HG02938 (cell line): ENCODE results near the gene DBP.

Experiments used
- ATAC-seq: cut with Tn5 transposase; IDR thresholded peaks from one replicate; pipeline ENCODE4 v1.9.1; 2021; ENCODE audit warnings: mild to moderate bottlenecking, moderate library complexity; ENCODE audit not compliant: unreplicated experiment

Gene DBP

DNA sequence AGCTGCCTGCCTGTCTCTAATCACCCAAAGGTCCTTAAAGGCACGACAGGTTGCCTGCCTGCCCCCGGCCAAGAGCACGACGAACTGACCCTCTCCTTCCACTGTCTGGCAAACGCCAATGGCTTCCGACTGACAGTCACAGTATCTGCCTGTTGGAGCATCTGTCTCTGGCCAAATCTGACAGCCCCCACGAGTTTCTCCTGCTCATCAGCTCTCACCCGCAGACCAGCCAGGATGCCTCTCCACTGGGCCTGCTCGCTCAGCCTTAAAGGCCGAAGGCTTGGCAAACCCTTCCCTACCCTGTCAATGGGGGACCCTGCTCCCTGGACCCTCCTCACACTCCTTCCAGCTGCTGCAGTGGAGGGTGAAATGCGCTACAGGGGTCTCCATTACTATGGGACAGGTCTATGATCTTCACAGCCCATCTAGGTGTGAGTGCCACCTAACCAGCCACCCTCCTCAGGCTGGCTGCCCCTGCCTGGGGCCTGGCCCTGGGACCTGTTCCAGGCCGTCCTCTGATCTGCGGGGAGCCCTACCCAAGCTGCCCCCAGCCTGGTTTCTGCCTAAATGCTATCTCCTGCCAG, 23.2 kb downstream of the DBP start:
- no peak for ATAC-seq

DNA sequence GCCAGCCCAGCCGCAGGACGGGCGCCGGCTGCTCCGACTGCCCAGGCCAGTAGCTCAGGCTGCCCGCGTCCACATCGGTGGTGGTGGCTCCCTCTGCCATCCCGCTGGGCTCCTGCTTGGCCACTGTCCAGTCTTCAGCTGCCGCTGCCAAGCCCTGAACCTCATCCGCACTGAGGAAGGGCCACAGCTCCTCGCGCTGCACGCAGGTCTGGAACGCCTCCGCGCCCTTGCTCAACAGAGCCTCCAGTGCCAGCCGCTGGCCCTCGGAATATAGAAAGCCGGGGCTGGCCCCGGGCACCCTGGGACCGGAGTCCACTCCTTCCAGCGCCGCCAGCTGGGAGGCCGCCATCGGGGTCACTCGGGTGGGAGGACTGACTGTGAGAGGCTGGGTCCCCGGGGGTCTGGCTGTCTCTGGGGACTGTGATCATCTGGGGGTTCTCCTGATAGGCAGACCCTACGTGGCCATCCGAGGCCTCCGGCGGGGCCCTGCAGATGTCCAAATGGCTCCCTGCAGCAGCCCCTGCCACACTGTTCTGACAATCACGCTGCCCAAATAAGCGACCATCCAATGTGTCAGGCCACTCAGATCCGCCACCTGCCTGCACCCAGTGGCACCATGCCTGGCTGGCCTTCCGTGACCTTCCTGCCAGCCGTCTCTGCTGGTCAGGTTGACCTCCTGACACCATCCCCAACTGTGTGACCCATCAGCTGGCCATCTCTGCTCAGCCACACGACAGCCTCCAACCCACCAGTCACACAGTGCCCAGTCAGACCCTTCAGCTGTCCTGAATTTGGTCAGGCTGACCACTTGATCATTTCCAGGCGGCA, 23.9 kb downstream of the DBP start:
- no peak for ATAC-seq

DNA sequence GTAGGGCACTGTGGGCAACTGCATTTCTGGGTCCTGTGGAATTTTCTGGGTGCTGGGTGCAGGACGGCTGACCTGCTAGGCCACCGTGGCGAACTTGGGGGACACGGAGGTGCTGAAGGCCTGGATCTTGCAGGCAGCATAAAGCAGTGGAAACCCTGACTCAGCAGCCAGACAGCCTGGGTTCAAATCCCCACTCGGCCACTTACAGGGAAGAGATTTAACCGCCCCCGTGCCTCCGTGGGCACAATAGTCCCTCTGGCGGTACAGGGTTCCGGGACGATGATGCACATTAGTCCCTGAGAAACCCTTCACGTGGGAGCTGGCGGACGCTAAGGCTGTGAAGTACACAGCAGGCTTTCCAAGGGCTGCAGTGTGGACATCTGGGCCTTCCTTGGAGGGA, 25.3 kb downstream of the DBP start:
- no peak for ATAC-seq

DNA sequence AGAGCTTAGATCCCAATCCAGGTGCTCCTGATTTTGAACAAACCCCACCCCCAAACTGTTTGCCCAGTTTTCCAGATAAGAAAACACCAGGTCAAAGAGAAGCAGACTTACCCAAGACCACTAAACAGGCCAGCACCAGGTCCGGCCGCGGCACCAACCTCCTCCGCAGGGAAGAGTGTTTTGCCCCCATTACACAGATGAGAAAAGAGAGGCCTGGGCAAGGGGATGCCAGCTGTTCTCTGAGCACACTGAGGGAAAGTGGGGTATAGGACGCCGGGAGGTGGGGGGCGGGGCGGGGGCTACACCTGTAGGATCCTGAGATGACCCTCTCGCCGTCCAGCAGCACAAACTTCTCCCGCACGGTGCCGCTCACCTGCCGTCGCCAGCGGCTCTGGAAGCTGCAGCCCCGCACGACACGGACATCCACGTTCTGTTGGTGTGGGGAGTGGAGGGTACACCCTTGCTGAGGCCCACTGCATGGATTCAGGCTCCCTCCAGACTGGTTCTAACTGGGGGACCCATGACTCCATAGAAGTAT, 27.5 kb downstream of the DBP start:
- ATAC-seq = no peak

DNA sequence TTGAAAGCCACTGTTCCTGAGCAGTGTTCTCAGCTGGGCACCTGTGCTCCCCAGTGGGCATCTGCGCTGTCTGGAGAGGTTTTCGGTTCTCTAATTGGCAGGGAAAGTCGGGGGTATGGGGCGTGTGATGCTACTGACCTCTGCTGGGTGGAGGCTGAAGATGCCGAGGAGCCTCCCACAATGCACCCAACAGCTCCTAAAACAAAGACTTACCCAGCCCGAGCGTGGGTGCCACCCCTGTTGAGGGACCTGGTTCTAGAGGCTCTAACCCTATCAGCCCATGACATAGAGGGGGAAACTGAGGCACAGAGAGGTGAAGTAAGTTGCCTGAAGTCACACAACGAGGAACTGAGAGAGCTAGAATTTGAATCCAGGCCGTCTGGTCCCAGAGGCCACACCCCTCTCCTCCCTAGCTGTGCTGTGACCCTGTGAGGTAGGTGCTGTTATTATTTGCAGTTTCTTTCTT, 28.3 kb downstream of the DBP start:
- no peak for ATAC-seq

DNA sequence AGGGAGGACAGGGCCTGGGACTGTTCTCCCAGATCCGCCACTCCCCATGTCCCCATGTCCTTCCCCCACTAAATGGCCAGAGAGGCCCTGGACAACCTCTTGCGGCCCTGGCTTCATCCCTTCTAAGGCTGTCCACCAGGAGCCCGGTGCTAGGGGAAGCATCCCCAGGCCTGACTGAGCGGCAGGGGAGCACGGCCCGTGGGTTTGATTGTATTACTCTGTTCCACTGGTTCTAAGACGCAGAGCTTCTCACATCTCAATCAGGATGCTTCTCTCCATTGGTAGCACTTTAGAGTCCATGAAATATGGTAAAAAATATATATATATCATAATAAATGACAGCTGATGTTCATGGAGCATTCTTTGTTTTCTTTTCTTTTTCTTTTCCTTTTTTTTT, 29.8 kb downstream of the DBP start:
- ATAC-seq = no peak

DNA sequence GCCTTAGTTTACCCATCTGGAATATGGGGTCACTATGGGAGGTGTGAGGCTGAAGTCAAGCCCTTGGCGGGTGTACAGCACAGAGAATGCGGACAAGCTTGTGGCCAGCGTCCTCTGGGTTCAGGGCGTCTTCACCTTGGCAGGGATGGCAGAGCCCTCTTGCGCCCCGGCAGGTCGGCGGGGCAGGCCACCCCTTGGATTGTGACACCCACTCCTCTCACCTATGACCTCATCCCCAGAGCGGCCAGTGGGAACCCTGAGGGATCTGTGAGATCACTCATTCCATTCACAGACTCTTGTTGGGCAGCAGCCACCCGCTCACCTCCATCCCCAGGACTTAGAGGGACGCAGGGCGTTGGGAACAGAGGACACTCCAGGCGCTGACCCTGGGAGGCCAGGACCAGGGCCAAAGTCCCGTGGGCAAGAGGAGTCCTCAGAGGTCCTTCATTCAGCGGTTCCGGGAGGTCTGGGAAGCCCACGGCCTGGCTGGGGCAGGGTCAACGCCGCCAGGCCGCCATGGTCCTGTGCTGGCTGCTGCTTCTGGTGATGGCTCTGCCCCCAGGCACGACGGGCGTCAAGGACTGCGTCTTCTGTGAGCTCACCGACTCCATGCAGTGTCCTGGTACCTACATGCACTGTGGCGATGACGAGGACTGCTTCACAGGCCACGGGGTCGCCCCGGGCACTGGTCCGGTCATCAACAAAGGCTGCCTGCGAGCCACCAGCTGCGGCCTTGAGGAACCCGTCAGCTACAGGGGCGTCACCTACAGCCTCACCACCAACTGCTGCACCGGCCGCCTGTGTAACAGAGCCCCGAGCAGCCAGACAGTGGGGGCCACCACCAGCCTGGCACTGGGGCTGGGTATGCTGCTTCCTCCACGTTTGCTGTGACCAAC, 30.5 kb downstream of the DBP start, which contains the start of gene SPACA4:
SPACA4 (plus strand) TSS at position 280 of the 896 bp plus-strand sequence; CDS start at position 517, 237 bp downstream.
- no peak for ATAC-seq

DNA sequence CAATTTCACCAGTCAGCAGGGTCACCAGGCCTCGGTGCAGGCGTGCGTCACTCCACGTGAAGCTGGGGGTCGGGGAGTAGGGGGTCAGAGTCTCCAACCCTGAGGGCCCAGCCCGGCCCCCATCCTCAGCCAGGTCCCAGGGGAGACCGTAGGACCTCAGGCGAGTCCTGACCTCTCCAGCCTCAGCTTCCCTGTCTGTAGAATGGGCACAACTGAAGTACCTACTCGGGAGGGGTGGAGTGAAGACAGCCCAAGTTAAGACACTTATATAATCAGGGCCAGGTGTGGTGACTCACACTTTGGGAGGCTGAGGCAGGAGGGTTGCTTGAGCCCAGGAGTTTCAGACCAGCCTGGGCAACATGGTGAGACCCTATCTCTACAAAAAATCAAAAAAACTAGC, 33.3 kb downstream of the DBP start:
- no peak for ATAC-seq

DNA sequence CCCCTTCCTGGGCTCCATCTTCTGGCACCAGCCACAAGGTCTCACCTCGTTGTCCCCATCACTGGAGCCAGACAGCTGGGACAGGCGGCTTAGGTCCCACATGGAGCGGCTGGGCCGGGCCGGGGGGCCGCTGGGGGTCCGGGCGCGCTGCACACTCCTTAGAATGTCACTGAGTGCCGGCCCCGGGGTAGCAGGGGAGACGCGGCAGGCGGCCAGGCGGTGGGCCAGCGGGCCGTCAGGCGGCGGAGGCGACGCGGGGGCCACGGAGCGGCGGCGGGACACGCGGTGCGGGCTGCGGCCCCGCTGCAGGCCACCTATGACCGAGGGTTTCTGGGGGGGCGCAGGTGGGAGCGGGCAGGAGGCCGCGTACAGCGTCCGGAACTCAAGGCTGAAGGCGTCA, 33.7 kb downstream of the DBP start:
- ATAC-seq = no peak

DNA sequence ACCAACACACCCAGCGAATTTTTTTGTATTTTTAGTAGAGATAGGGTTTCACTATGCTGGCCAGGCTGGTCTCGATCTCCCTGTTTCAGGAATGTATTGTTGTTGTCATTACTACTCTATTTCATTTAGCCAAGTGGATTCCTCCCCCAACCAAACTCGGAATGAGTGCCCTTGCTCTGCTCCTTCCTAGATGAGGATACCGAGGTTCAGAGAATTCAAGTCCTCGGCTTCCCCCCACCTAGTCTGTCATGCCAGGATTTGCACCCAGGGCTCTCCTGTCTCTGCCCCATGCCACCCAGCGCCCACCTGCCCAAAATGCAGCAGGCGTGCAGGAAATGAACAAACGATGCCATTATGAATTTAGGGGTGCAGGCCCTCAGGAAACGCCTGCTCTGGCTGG, 34.2 kb downstream of the DBP start:
- no peak for ATAC-seq

DNA sequence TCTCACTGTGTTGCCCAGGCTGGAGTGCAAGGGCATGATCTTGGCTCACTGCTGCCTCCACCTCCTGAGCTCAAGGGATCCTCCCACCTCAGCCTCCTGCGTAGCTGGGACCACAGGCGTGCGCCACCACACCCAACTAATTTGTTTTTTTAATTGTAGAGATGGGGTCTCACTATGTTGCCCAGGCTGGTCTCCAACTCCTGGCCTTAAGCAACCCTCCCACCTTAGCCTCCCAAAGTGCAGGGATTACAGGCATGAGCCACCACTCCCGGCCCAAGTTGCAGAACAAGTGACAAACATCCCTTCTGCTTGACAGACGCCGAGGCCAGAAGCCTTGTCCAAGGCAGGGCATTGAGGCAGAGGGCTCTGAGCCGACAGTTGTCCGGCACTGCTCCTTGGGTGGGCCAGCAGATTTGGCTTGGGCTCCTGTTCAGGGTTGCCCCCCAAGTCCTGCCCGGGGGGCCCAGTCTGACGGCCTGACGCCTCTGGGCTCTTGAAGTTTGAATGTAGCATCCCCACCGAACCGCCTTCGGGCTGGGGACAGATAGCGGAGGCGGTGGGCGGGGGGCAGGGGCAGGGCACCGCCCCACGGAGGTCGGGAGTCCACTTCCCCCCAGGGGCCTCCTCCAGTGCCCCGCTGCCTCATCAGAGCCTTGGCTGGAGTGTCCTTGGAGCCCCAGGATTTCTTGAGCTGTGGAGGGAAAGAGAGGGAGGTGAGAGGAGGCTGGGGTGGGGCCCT, 36.3 kb downstream of the DBP start:
- no peak for ATAC-seq

DNA sequence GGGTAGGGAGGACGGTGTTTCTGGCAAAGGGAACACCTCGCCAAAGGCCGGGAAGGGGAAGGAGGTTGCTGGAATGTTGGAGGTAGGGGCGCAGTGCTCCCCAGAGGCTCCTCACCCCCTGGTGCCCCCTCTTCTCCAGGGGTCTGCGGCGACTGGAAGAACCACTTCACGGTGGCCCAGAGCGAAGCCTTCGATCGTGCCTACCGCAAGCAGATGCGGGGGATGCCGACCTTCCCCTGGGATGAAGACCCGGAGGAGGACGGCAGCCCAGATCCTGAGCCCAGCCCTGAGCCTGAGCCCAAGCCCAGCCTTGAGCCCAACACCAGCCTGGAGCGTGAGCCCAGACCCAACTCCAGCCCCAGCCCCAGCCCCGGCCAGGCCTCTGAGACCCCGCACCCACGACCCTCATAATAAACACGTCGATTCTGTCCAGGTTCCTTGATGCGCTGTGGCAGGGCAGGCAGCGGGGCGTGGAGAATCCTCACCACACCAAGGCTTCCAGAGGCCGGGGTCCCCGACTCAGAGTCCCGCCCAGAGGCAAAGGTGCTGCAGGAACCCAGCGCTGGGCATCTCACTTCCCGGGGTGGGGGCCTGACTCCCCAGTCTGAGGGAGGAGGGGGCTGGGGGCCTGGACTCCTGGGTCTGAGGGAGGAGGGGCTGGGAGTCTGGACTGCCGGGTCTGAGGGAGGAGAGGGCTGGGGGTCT, 38.0 kb downstream of the DBP start:
- no peak for ATAC-seq

DNA sequence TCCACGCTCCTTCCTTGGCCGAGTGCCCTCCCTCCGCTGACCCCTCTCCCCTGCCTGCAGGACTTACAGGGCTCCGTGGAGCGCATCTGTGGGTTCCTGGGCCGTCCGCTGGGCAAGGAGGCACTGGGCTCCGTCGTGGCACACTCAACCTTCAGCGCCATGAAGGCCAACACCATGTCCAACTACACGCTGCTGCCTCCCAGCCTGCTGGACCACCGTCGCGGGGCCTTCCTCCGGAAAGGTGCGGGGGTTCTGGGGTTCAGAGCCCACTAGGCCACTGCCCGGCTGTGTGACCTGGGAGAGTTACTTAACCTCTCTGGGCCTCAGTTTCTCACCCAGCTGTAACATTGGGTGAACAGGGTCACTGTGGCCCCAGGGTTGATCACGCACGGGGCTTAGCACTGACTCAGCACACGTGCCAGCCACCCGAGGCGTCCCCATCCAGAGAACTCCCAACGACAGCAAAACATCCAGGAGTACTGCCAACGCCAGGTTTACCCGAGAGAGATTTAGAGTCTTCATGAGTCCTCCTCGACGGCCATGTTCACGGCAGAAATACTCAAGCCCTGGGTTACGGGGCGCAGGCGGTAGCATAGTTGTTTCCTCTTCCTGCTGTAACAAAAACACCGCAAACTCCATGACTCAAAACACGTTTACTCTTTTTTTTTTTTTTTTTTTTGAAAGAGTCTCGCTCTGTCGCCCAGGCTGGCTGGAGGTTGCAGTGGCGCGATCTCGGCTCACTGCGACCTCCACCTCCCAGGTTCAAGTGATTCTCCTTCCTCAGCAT, 40.3 kb downstream of the DBP start:
- ATAC-seq = no peak

DNA sequence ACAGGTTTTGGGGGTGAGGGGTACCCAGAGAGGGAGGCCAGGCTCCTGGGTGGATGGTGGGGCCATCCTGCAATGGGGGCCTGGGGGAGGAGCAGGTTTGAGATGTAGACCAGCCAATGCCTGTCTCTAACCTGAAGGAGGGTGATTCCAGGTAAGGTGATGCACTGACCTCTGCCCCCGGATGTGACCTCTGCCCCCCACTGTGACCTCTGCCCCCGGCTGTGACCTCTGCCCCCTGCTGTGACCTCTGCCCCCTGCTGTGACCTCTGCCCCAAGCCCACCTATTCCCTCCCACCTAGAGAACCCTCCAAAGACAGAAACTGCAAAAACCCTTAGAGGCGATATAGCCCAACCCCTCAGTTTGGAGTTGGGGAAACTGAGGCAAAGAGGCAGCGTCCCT, 40.9 kb downstream of the DBP start:
- ATAC-seq = no peak

DNA sequence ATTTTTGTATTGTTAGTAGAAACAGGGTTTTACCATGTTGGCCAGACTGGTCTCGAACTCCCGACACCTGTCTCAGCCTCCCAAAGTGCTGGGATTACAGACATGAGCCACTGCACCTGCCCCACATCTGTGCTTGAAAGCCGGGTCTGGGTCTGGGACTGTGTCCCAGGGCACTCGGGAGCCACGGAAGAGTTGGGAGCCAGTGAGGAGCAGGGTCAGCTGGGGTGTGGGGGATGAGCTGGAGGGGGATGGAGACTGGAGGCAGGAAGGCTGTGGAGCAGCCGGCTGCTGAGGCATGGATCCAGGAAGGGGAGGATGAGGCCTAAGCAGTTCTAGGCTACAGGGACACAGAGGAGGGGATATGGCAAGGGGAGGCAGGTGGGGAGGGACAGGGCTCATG, 41.3 kb downstream of the DBP start:
- no peak for ATAC-seq

DNA sequence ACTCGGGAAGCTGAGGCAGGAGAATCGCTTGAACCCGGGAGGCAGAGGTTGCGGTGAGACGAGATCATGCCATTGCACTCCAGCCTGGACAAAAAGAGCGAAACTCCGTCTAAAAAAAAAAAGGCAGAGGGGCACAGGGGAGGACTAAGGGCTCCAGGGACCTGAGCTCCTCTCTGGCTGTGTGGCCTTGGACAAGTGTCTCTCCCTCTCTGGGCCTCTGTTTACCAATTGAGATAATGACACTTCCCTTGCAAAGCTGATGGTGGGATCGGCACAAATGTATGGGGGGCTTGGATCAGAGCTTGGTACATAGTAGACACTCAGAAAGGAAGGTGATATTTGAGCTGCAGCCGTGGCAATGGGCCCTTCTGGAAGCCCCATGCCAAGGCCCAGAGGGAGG, 42.0 kb downstream of the DBP start:
- no peak for ATAC-seq

DNA sequence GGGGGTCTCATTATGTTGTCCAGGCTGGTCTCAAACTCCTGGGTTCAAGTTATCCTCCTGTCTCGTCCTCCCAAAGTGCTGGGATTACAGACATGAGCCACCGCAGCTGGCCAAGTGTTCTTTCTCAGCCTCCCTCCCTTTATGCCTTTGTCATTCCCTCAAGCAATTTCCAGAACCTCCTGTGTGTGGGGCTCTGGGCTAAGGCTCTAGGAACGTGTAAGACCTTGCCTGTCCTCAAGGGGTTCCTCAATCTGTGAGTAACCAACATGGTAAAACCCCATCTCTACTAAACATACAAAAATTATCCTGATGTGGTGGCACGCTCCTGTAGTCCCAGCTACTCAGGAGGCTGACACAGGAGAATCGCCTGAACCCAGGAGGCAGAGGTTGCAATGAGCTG, 46.2 kb downstream of the DBP start:
- no peak for ATAC-seq

DNA sequence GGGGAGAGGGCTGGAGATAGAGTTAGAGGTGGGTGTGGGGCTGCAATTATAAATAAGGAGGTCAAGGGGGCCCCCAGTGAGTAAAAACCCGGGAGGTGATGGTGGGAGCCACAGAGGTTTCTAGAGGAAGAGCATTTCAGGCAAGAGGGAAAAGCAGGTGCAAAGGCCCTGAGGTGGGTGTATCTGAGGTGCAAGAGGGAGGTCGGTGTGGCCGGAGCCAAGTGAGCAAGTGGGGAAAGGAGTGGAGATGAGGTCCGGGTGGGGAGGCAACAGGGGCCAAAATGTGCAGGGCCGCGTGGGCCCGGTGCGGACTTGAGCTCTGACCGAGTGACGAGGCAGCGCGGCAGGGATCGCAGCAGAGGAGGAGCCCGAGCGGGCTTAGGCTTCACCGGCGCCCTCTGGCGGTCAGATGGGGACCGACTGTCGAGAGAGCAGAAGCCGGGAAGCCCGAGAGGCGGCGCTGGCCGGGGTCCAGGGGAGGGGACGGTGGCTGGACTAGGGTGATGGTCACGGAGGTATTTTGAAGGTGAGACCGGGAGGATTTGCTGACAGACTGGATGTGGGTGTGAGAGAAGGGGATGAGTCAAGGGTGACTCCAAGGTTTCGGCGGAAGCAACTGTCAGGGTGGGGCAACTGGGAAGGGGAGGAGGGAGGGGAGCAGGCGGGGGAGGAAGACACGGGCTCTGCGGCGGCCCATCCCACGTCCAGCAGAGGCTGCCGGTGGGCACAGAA, 48.3 kb downstream of the DBP start:
- ATAC-seq = no peak

DNA sequence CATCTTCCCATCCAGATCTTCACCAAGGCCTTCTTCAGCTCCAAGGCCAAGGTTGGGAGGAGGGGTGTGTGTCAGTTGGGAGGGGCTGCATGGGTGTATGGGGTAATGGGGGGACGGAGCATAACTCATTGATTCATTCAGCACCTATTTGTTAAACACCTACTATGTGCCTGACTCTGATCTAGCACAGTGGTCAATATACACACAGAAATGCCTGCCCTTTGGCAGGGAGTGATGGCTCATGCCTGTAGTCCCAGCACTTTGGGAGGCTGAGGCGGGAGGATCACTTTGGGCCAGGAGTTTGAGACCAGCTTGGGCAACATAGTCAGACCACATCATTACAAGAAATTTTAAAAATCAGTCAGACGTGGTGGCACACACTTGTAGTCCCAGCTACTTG, 49.8 kb downstream of the DBP start:
- ATAC-seq = no peak
